Measurements from ENCODE around the gene TOLLIP.

- TF ChIP-seq, protein P1, sequence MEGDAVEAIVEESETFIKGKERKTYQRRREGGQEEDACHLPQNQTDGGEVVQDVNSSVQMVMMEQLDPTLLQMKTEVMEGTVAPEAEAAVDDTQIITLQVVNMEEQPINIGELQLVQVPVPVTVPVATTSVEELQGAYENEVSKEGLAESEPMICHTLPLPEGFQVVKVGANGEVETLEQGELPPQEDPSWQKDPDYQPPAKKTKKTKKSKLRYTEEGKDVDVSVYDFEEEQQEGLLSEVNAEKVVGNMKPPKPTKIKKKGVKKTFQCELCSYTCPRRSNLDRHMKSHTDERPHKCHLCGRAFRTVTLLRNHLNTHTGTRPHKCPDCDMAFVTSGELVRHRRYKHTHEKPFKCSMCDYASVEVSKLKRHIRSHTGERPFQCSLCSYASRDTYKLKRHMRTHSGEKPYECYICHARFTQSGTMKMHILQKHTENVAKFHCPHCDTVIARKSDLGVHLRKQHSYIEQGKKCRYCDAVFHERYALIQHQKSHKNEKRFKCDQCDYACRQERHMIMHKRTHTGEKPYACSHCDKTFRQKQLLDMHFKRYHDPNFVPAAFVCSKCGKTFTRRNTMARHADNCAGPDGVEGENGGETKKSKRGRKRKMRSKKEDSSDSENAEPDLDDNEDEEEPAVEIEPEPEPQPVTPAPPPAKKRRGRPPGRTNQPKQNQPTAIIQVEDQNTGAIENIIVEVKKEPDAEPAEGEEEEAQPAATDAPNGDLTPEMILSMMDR (IDR thresholded peaks at IDR 0.05), result no peak
- TF ChIP-seq POLR2A (IDR thresholded peaks at IDR 0.05), result no peak
These were observed 32.4 kb downstream of the TOLLIP start for GRCh38 chr11:1276866-1277615.

Data from right lobe of liver (tissue), 4 donors.